ENCODE results near the gene PTF1A.

GRCh38 chr10:23201837-23202236 lies 9.7 kb downstream of the PTF1A start:
- no peak for TF ChIP-seq JUND (IDR thresholded peaks at IDR 0.05; ENCODE audit: low read depth, low read length)
- TF ChIP-seq EP300 (IDR thresholded peaks at IDR 0.05; ENCODE audit: borderline replicate concordance in 1 of 2, control insufficient read depth in 1 of 2, low read depth in 2 of 2, low read length in 2 of 2): no peak
- no peak for TF ChIP-seq YY1 (IDR thresholded peaks at IDR 0.05; ENCODE audit: low read depth, low read length)
- TF ChIP-seq CTCF (IDR thresholded peaks at IDR 0.05 in 2 of 3, conservative IDR thresholded peaks at IDR 0.05 in 1 of 3; ENCODE audit: control insufficient read depth in 2 of 3, extremely low read depth in 1 of 3, insufficient read depth in 1 of 3, low read depth in 3 of 3, low read length in 3 of 3): no peak
- TF ChIP-seq, protein P1, sequence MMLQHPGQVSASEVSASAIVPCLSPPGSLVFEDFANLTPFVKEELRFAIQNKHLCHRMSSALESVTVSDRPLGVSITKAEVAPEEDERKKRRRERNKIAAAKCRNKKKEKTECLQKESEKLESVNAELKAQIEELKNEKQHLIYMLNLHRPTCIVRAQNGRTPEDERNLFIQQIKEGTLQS (IDR thresholded peaks at IDR 0.05; ENCODE audit: borderline replicate concordance, extremely low read depth, low read depth, low read length): no peak

Measured in GM12878 (cell line).